GM23338 (cell line): Measurements from ENCODE around the gene LPGAT1. TPM values are rescaled to one million over a fixed set of nuclear protein-coding genes. Genes with fewer than 3 reads are reported as not detected.

ENCODE experiments used
- ATAC-seq: fragments of 200-7000 bp; cut with Tn5 transposase; 3 replicates; pipeline ENCODE4 v1.9.1; 2020
- DNase-seq: peaks from one replicate; pipeline ENCODE4 v3.0.0-alpha.2; 2015; ENCODE audit warnings: low spot score
- H2AFZ ChIP-seq: fragments of 200-600 bp; sonication (generic); 2 replicates; pipeline ENCODE4 v1.8.0; 2016; ENCODE audit warnings: antibody characterized with exemption, mild to moderate bottlenecking, moderate library complexity
- H3F3A ChIP-seq: fragments of 200-600 bp; sonication (generic); replicated peaks from 2 replicates; pipeline ENCODE4 v1.8.0; 2017; ENCODE audit warnings: antibody characterized with exemption, mixed run types, low read depth
- H3K27ac ChIP-seq: fragments of 200-600 bp; sonication (generic); 2 replicates; pipeline ENCODE4 v1.6.1; 2016; ENCODE audit warnings: low read depth
- H3K27me3 ChIP-seq: fragments of 200-600 bp; sonication (generic); 2 replicates; pipeline ENCODE4 v1.8.0; 2016; ENCODE audit warnings: mild to moderate bottlenecking, mixed run types, moderate library complexity; ENCODE audit not compliant: insufficient read depth
- H3K36me3 ChIP-seq: fragments of 200-600 bp; sonication (generic); 2 replicates; pipeline ENCODE4 v1.8.0; 2016; ENCODE audit warnings: mild to moderate bottlenecking; ENCODE audit not compliant: insufficient read depth
- H3K4me1 ChIP-seq: fragments of 200-600 bp; sonication (generic); 2 replicates; pipeline ENCODE4 v1.8.0; 2016; ENCODE audit warnings: mild to moderate bottlenecking, moderate library complexity; ENCODE audit not compliant: insufficient read depth
- H3K4me2 ChIP-seq: fragments of 200-600 bp; sonication (generic); 2 replicates; pipeline ENCODE4 v1.7.1; 2017; ENCODE audit warnings: mixed run types
- H3K4me3 ChIP-seq: fragments of 200-600 bp; sonication (generic); 2 replicates; pipeline ENCODE4 v1.6.1; 2016; ENCODE audit warnings: mixed run types
- H3K79me2 ChIP-seq: fragments of 200-600 bp; sonication (generic); replicated peaks from 2 replicates; pipeline ENCODE4 v1.8.0; 2017; ENCODE audit warnings: mild to moderate bottlenecking; ENCODE audit not compliant: insufficient read depth
- H3K9me2 ChIP-seq: fragments of 200-600 bp; sonication (generic); 2 replicates; pipeline ENCODE4 v1.8.0; 2017; ENCODE audit not compliant: insufficient read depth
- H4K20me1 ChIP-seq: fragments of 200-600 bp; sonication (generic); replicated peaks from 2 replicates; pipeline ENCODE4 v1.8.0; 2017; ENCODE audit warnings: mild to moderate bottlenecking; ENCODE audit not compliant: insufficient read depth
- H3K27ac Mint-ChIP-seq: 2 replicates; pipeline ENCODE4 v1.8.0; 2020; ENCODE audit warnings: inconsistent platforms, mild to moderate bottlenecking, moderate library complexity, mixed read lengths
- H3K27me3 Mint-ChIP-seq: 3 replicates; pipeline ENCODE4 v1.8.0; 2022; ENCODE audit warnings: low read depth, mild to moderate bottlenecking, moderate library complexity, mixed read lengths, inconsistent platforms; ENCODE audit not compliant: insufficient read depth, poor library complexity
- H3K36me3 Mint-ChIP-seq: 3 replicates; pipeline ENCODE4 v1.8.0; 2021; ENCODE audit warnings: low read depth, mild to moderate bottlenecking, inconsistent platforms, moderate library complexity, mixed read lengths
- H3K4me1 Mint-ChIP-seq: 3 replicates; pipeline ENCODE4 v1.8.0; 2020; ENCODE audit warnings: mild to moderate bottlenecking, inconsistent platforms, mixed read lengths
- H3K4me3 Mint-ChIP-seq: 3 replicates; pipeline ENCODE4 v1.8.0; 2021; ENCODE audit warnings: moderate library complexity, mild to moderate bottlenecking, inconsistent platforms, mixed read lengths
- H3K9me3 Mint-ChIP-seq: 3 replicates; pipeline ENCODE4 v1.8.0; 2020; ENCODE audit warnings: moderate library complexity, mild to moderate bottlenecking, inconsistent platforms, mixed read lengths
- ETS1 ChIP-seq: IDR thresholded peaks from 2 replicates; pipeline ENCODE4 v1.6.1; 2016; ENCODE audit warnings: antibody characterized with exemption
- EZH2 ChIP-seq: fragments of 200-600 bp; sonication (generic); IDR thresholded peaks from one replicate; pipeline ENCODE4 v1.8.0; 2017; ENCODE audit warnings: antibody characterized with exemption, mild to moderate bottlenecking, low read depth; ENCODE audit not compliant: unreplicated experiment
- EZH2phosphoT487 ChIP-seq: fragments of 200-600 bp; sonication (generic); IDR thresholded peaks from one replicate; pipeline ENCODE4 v1.8.1; 2018; ENCODE audit warnings: antibody characterized with exemption; ENCODE audit not compliant: unreplicated experiment
- JUNB ChIP-seq: IDR thresholded peaks from one replicate; pipeline ENCODE4 v1.6.1; 2016; ENCODE audit warnings: antibody characterized with exemption; ENCODE audit not compliant: unreplicated experiment
- NANOG ChIP-seq: IDR thresholded peaks from 2 replicates; pipeline ENCODE4 v1.6.1; 2016; ENCODE audit warnings: antibody characterized with exemption, borderline replicate concordance
- POLR2AphosphoS5 ChIP-seq: IDR thresholded peaks from 2 replicates; pipeline ENCODE4 v1.6.1; 2016; ENCODE audit warnings: antibody characterized with exemption, low read depth
- REST ChIP-seq: IDR thresholded peaks from one replicate; pipeline ENCODE4 v1.6.1; 2018; ENCODE audit warnings: antibody characterized with exemption; ENCODE audit not compliant: unreplicated experiment
- STAT1 ChIP-seq: IDR thresholded peaks from one replicate; pipeline ENCODE4 v1.6.1; 2016; ENCODE audit warnings: antibody characterized with exemption; ENCODE audit not compliant: unreplicated experiment
- ZNF331 ChIP-seq: fragments of 250-450 bp; sonication (Bioruptor Pico); IDR thresholded peaks from 2 replicates; pipeline ENCODE4 v1.5.0; 2020; ENCODE audit warnings: low read depth, mild to moderate bottlenecking, moderate library complexity
- ZNF462 ChIP-seq: fragments of 250-450 bp; sonication (Bioruptor Pico); IDR thresholded peaks from 2 replicates; pipeline ENCODE4 v1.5.0; 2020; ENCODE audit warnings: mild to moderate bottlenecking, moderate library complexity
- polyA plus RNA-seq: library from polyadenylated mRNA; unstranded; fragments of >200 nt; fragmentation: Nextera tagmentation; extraction: Ambion mirVana; gene quantifications from 2 replicates; pipeline ENCODE4 v1.2.1, GENCODE V29; 2016
- total RNA-seq: library from RNA; depleted of rRNA; stranded (reverse); fragments of >200 nt; shearing (Covaris generic); gene quantifications from 2 replicates; pipeline ENCODE4 v1.2.3, GENCODE V29; 2014

LPGAT1 gene
- total and polyA plus RNA-seq, 2 experiments from 2014 or later: 3.3 to 16.4 TPM

- peaks cover 2% of the 10 kb centered on the region for H3K27me3 Mint-ChIP-seq
- Histone ChIP-seq H3K4me3 (no peak overlapping the region), H3K9me2 (no peaks in the 10 kb centered on the region), H3K36me3 (no peaks in the 10 kb centered on the region), H3K4me2 (no peak overlapping the region), H3K27ac (no peak overlapping the region), H4K20me1 (no peaks in the 10 kb centered on the region), H3K27me3 (no peaks in the 10 kb centered on the region), H3K4me1 (no peaks in the 10 kb centered on the region), H2AFZ (no peak overlapping the region), H3F3A (no peaks in the 10 kb centered on the region), H3K79me2 (no peaks in the 10 kb centered on the region)
- H3K27ac Mint-ChIP-seq: no peak overlapping the region
- H3K9me3 Mint-ChIP-seq: no peaks in the 10 kb centered on the region
- peaks cover 17% of the 10 kb centered on the region for H3K4me1 Mint-ChIP-seq
- TF ChIP-seq STAT1: no peak
- TF ChIP-seq EZH2: no peak
- no peak for TF ChIP-seq POLR2AphosphoS5
- no peak for TF ChIP-seq NANOG
- no peak for TF ChIP-seq ZNF331 (CRISPR knock-in tag)
- TF ChIP-seq ETS1: no peak
- no peak for TF ChIP-seq REST
- TF ChIP-seq JUNB: no peak
- no peak for TF ChIP-seq EZH2phosphoT487
- no peak for ATAC-seq
- H3K4me3 Mint-ChIP-seq: no peak overlapping the region
- no peak for DNase-seq
- no peaks in the 10 kb centered on the region for H3K36me3 Mint-ChIP-seq
Observed at GRCh38 chr1:211739671-211740411, 90.7 kb downstream of the LPGAT1 start.

GRCh38 chr1:211738691-211739301 lies 91.8 kb downstream of the LPGAT1 start:
- Histone ChIP-seq H3K4me1 (no peaks in the 10 kb centered on the region), H3K27me3 (no peaks in the 10 kb centered on the region), H3K27ac (no peak overlapping the region), H3K79me2 (no peaks in the 10 kb centered on the region), H3K4me3 (no peak overlapping the region), H3K9me2 (no peaks in the 10 kb centered on the region), H4K20me1 (no peaks in the 10 kb centered on the region), H3F3A (no peaks in the 10 kb centered on the region), H3K36me3 (no peaks in the 10 kb centered on the region), H3K4me2 (no peak overlapping the region), H2AFZ (no peak overlapping the region)
- Mint-ChIP-seq H3K4me3 (no peak overlapping the region), H3K27ac (no peak overlapping the region), H3K27me3 (peaks cover 2% of the 10 kb centered on the region), H3K36me3 (no peaks in the 10 kb centered on the region), H3K4me1 (peaks cover 17% of the 10 kb centered on the region), H3K9me3 (no peaks in the 10 kb centered on the region)
- ATAC-seq: no peak; the same call in 2 of the 3 replicates
- no peak for DNase-seq
- TF ChIP-seq EZH2 (no peak), ZNF462 (CRISPR knock-in tag) (no peak), NANOG (no peak), ZNF331 (CRISPR knock-in tag) (no peak)
